ENCODE results near the gene EMX1.

Gene EMX1

GRCh38 chr2:72983500-72984161 is 66.3 kb downstream of the EMX1 start:
- DNase-seq = peak; percentile 32

- no peak for DNase-seq
Measured at GRCh38 chr2:72984172-72984671, 66.9 kb downstream of the EMX1 start.

Measured in DMS153 (cell line).